ENCODE results near the gene DYNC2LI1.

DYNC2LI1 gene

DNA sequence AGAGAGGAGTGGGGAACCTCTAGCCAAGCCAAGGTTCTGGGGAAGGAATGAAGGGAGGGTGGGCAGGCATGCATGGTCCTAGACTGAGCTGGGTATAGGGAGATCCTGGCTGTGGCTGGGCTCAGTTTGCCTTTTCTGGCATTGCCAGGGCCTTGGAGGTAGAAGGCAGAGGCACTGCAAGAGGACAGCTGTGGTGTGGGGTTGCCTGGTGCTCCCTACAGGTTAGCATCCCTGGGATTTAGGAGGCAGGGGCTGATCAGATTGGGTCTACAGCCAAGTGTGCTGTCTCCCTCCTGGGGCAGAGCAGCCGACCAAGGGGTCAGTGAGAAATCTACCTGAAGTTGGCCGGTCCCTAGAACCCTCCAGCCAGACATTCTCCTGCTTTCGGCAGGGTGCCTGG is 80.8 kb downstream of the DYNC2LI1 start:
- TF ChIP-seq, protein P1, sequence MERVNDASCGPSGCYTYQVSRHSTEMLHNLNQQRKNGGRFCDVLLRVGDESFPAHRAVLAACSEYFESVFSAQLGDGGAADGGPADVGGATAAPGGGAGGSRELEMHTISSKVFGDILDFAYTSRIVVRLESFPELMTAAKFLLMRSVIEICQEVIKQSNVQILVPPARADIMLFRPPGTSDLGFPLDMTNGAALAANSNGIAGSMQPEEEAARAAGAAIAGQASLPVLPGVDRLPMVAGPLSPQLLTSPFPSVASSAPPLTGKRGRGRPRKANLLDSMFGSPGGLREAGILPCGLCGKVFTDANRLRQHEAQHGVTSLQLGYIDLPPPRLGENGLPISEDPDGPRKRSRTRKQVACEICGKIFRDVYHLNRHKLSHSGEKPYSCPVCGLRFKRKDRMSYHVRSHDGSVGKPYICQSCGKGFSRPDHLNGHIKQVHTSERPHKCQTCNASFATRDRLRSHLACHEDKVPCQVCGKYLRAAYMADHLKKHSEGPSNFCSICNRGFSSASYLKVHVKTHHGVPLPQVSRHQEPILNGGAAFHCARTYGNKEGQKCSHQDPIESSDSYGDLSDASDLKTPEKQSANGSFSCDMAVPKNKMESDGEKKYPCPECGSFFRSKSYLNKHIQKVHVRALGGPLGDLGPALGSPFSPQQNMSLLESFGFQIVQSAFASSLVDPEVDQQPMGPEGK (CRISPR knock-in tag; IDR thresholded peaks at IDR 0.05; ENCODE audit: borderline replicate concordance), result no peak
- TF ChIP-seq PPARA (CRISPR knock-in tag; IDR thresholded peaks at IDR 0.05; ENCODE audit: borderline replicate concordance), result no peak
- no peak for TF ChIP-seq OSR1 (CRISPR knock-in tag; IDR thresholded peaks at IDR 0.05)
- no peak for TF ChIP-seq ZC3H10 (CRISPR knock-in tag; IDR thresholded peaks at IDR 0.05)
- TF ChIP-seq SNAI2 (CRISPR knock-in tag; IDR thresholded peaks at IDR 0.05), result no peak
- TF ChIP-seq BACH2 (CRISPR knock-in tag; IDR thresholded peaks at IDR 0.05; ENCODE audit: borderline replicate concordance), result no peak
- TF ChIP-seq RARB (CRISPR knock-in tag; IDR thresholded peaks at IDR 0.05), result no peak
- no peak for TF ChIP-seq POU6F1 (CRISPR knock-in tag; IDR thresholded peaks at IDR 0.05; ENCODE audit: borderline replicate concordance, low read depth)
- no peak for TF ChIP-seq TOX (CRISPR knock-in tag; IDR thresholded peaks at IDR 0.05; ENCODE audit: borderline replicate concordance)
- TF ChIP-seq ESRRG (CRISPR knock-in tag; IDR thresholded peaks at IDR 0.05), result no peak
- TF ChIP-seq, protein P2, sequence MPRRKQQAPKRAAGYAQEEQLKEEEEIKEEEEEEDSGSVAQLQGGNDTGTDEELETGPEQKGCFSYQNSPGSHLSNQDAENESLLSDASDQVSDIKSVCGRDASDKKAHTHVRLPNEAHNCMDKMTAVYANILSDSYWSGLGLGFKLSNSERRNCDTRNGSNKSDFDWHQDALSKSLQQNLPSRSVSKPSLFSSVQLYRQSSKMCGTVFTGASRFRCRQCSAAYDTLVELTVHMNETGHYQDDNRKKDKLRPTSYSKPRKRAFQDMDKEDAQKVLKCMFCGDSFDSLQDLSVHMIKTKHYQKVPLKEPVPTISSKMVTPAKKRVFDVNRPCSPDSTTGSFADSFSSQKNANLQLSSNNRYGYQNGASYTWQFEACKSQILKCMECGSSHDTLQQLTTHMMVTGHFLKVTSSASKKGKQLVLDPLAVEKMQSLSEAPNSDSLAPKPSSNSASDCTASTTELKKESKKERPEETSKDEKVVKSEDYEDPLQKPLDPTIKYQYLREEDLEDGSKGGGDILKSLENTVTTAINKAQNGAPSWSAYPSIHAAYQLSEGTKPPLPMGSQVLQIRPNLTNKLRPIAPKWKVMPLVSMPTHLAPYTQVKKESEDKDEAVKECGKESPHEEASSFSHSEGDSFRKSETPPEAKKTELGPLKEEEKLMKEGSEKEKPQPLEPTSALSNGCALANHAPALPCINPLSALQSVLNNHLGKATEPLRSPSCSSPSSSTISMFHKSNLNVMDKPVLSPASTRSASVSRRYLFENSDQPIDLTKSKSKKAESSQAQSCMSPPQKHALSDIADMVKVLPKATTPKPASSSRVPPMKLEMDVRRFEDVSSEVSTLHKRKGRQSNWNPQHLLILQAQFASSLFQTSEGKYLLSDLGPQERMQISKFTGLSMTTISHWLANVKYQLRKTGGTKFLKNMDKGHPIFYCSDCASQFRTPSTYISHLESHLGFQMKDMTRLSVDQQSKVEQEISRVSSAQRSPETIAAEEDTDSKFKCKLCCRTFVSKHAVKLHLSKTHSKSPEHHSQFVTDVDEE (CRISPR knock-in tag; IDR thresholded peaks at IDR 0.05), result no peak
- no peak for TF ChIP-seq CREB5 (CRISPR knock-in tag; IDR thresholded peaks at IDR 0.05; ENCODE audit: low read depth)
- TF ChIP-seq ARNTL (CRISPR knock-in tag; IDR thresholded peaks at IDR 0.05; ENCODE audit: borderline replicate concordance, low read depth), result no peak
- TF ChIP-seq ZNF8 (CRISPR knock-in tag; IDR thresholded peaks at IDR 0.05), result no peak
- no peak for TF ChIP-seq CSRNP3 (CRISPR knock-in tag; IDR thresholded peaks at IDR 0.05)
- no peak for TF ChIP-seq TCF4 (CRISPR knock-in tag; IDR thresholded peaks at IDR 0.05; ENCODE audit: borderline replicate concordance)
- TF ChIP-seq ISL1 (CRISPR knock-in tag; IDR thresholded peaks at IDR 0.05), result no peak
- no peak for TF ChIP-seq GLIS3 (CRISPR knock-in tag; IDR thresholded peaks at IDR 0.05)
- no peak for TF ChIP-seq CSDC2 (CRISPR knock-in tag; IDR thresholded peaks at IDR 0.05)
- no peak for TF ChIP-seq ZNF70 (CRISPR knock-in tag; IDR thresholded peaks at IDR 0.05)
- ATAC-seq, result no peak

DNA sequence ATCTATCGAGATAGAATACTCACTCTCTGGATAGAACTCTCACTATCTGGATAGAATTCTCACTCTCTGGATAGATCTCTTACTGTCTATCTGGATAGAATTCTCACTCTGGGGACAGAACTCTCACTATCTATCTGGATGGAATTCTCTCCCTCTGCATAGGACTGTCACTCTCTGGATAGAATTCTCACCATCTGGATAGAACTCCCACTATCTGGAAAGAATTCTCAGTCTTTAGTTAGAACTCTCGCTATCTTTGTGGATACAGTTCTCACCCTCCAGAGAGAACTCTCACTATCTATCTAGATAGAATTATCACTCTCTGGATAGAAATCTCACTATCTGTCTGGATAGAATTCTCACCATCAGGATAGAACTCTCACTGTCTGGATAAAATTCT is 81.5 kb downstream of the DYNC2LI1 start:
- TF ChIP-seq POU6F1 (CRISPR knock-in tag; IDR thresholded peaks at IDR 0.05; ENCODE audit: borderline replicate concordance, low read depth), result no peak
- no peak for ATAC-seq
